GM18861 (cell line): Measurements from ENCODE around the gene PHLDB1.
"Not testable (repeated sequence)": the region's sequence is repeated elsewhere in the genome, so short reads cannot be mapped to it uniquely, and the experiment has no call there.

Source experiments
- ATAC-seq: cut with Tn5 transposase; IDR thresholded peaks from one replicate; pipeline ENCODE4 v1.9.1; 2021; ENCODE audit not compliant: unreplicated experiment

PHLDB1 gene

GRCh38 chr11:118684187-118684586 is 76.8 kb downstream of the PHLDB1 start:
- no peak for ATAC-seq

- ATAC-seq, result no peak
Observed at GRCh38 chr11:118687906-118688305, 80.5 kb downstream of the PHLDB1 start.

- not testable (repeated sequence) for ATAC-seq
Observed at GRCh38 chr11:118688339-118688738, 80.9 kb downstream of the PHLDB1 start.

- ATAC-seq, result no peak
Observed at GRCh38 chr11:118688851-118689502, 81.6 kb downstream of the PHLDB1 start.

- ATAC-seq, result no peak
Observed at GRCh38 chr11:118689503-118689851, 82.1 kb downstream of the PHLDB1 start.

- peak; percentile 73 for ATAC-seq
Observed at GRCh38 chr11:118689852-118690552, 82.6 kb downstream of the PHLDB1 start.

GRCh38 chr11:118690553-118691304 is 83.3 kb downstream of the PHLDB1 start:
- no peak for ATAC-seq

GRCh38 chr11:118691926-118692830 is 84.8 kb downstream of the PHLDB1 start:
- no peak for ATAC-seq

- no peak for ATAC-seq
Observed at GRCh38 chr11:118694185-118694584, 86.8 kb downstream of the PHLDB1 start.

- no peak for ATAC-seq
Observed at GRCh38 chr11:118694771-118695170, 87.4 kb downstream of the PHLDB1 start.

GRCh38 chr11:118696673-118697226 is 89.3 kb downstream of the PHLDB1 start:
- ATAC-seq, result no peak

GRCh38 chr11:118697346-118697745 is 89.9 kb downstream of the PHLDB1 start:
- ATAC-seq, result no peak

- no peak for ATAC-seq
Observed at GRCh38 chr11:118699506-118700220, 92.2 kb downstream of the PHLDB1 start.

- ATAC-seq, result no peak
Observed at GRCh38 chr11:118703563-118704106, 96.2 kb downstream of the PHLDB1 start.

GRCh38 chr11:118705111-118705741 is 97.8 kb downstream of the PHLDB1 start:
- no peak for ATAC-seq

GRCh38 chr11:118705791-118706545 is 98.6 kb downstream of the PHLDB1 start:
- ATAC-seq, result no peak

GRCh38 chr11:118706546-118706825 is 99.1 kb downstream of the PHLDB1 start:
- no peak for ATAC-seq
